Mesothelial cell of epicardium (in vitro differentiated cells): ENCODE measurements around the gene VPS35. TPM values are rescaled to one million over a fixed set of nuclear protein-coding genes. Genes with fewer than 3 reads are reported as not detected.
A peak's percentile ranks its signal among the peaks of the same experiment; 100 is the strongest.

Experiments
- DNase-seq, 2 experiments: peaks; one replicate each; pipeline ENCODE4 v3.0.0; 2021; ENCODE audit warnings: low spot score in 2 of 2; ENCODE audit not compliant: unreplicated experiment in 2 of 2
- H3K27ac Mint-ChIP-seq: 2 replicates; pipeline ENCODE4 v1.8.0; 2021; ENCODE audit warnings: mixed read lengths
- H3K27me3 Mint-ChIP-seq: 2 replicates; pipeline ENCODE4 v1.8.0; 2021; ENCODE audit warnings: low read depth, mixed read lengths
- H3K36me3 Mint-ChIP-seq: 2 replicates; pipeline ENCODE4 v1.8.0; 2021; ENCODE audit warnings: mixed read lengths
- H3K4me1 Mint-ChIP-seq: 2 replicates; pipeline ENCODE4 v1.8.0; 2021; ENCODE audit warnings: mixed read lengths
- H3K4me3 Mint-ChIP-seq: 2 replicates; pipeline ENCODE4 v1.8.0; 2021; ENCODE audit warnings: mild to moderate bottlenecking, moderate library complexity, mixed read lengths
- H3K9me3 Mint-ChIP-seq: 2 replicates; pipeline ENCODE4 v1.8.0; 2021; ENCODE audit warnings: mixed read lengths
- total RNA-seq: library from RNA; stranded (reverse); gene quantifications from 3 replicates; pipeline ENCODE4 v1.2.1, GENCODE V29; 2021
- TF ChIP-seq, protein P1 (sequence below): fragments of 200-600 bp; sonication (generic); IDR thresholded peaks from one replicate; pipeline ENCODE4 v1.5.0; 2021; ENCODE audit warnings: antibody characterized with exemption; ENCODE audit not compliant: unreplicated experiment

Gene VPS35
- total RNA-seq, 1 donor from 2014 or later: 115 TPM

DNA sequence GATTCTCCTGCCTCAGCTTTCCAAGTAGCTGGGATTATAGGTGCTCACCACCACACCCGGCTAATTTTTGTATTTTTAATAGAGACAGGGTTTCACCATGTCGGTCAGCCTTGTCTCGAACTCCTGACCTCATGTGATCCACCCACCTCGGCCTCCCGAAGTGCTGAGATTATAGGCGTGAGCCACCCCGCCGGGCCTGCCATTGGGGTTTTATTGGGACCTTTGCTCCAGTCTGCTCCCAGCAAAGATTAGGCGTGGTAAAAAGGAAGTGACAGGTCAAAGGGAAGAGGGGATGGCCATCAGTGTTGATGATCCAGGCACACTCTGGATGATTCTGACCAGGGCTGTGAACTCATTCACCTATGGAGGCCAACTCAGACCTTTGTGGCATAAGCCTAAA lies 38.7 kb upstream of the VPS35 start:
- TF ChIP-seq, protein P1, sequence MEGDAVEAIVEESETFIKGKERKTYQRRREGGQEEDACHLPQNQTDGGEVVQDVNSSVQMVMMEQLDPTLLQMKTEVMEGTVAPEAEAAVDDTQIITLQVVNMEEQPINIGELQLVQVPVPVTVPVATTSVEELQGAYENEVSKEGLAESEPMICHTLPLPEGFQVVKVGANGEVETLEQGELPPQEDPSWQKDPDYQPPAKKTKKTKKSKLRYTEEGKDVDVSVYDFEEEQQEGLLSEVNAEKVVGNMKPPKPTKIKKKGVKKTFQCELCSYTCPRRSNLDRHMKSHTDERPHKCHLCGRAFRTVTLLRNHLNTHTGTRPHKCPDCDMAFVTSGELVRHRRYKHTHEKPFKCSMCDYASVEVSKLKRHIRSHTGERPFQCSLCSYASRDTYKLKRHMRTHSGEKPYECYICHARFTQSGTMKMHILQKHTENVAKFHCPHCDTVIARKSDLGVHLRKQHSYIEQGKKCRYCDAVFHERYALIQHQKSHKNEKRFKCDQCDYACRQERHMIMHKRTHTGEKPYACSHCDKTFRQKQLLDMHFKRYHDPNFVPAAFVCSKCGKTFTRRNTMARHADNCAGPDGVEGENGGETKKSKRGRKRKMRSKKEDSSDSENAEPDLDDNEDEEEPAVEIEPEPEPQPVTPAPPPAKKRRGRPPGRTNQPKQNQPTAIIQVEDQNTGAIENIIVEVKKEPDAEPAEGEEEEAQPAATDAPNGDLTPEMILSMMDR: no peak
- no peak overlapping the region for H3K27ac Mint-ChIP-seq
- H3K4me1 Mint-ChIP-seq: no peaks in the 10 kb centered on the region
- no peak overlapping the region for H3K4me3 Mint-ChIP-seq
- H3K27me3 Mint-ChIP-seq: no peaks in the 10 kb centered on the region
- H3K36me3 Mint-ChIP-seq: peaks cover 11% of the 10 kb centered on the region
- DNase-seq: no peak
- H3K9me3 Mint-ChIP-seq: peaks cover 14% of the 10 kb centered on the region

DNA sequence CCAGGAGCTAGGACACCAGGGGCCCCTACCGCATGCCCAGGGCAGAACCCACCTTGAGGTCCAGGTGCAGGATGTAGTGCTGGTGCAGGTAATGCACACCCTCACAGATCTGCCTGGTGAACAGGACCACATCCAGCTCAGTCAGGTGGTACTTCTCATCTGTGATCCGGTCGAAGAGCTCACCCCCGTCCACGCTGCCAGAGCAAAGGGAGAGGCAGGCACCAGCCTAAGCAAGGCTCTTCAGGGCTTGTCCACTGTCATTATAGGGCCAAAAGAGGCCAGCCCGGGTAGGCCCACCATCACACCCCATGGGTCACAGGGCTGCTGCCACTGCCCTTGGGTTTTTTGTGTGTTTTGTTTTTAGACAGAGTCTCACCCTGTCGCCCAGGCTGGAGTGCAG lies 38.2 kb upstream of the VPS35 start:
- Mint-ChIP-seq H3K27ac (no peak overlapping the region), H3K9me3 (peaks cover 14% of the 10 kb centered on the region), H3K4me3 (no peak overlapping the region), H3K36me3 (peaks cover 11% of the 10 kb centered on the region), H3K27me3 (no peaks in the 10 kb centered on the region), H3K4me1 (no peaks in the 10 kb centered on the region)
- TF ChIP-seq, protein P1: no peak
- DNase-seq: no peak

DNA sequence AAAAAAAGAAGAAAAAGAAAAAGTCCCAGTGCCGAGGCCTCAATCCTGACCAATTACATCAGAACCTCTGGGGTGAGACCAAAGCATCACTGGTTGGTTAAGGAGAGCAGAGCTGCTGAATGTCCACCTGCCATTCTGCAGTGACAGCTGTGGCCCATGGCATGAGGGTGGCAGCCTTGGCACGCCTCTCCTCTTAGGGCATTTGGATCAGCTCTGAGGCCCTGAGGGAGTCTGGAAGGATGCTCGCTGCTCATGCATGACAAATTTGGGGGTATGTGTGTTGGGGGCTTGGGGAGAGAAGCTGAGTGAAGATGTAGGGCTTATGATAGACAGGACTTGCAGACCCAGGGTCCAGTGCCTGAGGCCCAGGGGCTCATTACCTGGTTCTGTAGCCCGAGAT lies 32.9 kb upstream of the VPS35 start:
- peaks cover 14% of the 10 kb centered on the region for H3K9me3 Mint-ChIP-seq
- no peaks in the 10 kb centered on the region for H3K27me3 Mint-ChIP-seq
- H3K4me1 Mint-ChIP-seq: no peaks in the 10 kb centered on the region
- peaks cover 10% of the 10 kb centered on the region for H3K36me3 Mint-ChIP-seq
- TF ChIP-seq, protein P1: no peak
- DNase-seq: no peak
- no peak overlapping the region for H3K27ac Mint-ChIP-seq
- no peak overlapping the region for H3K4me3 Mint-ChIP-seq

- H3K4me1 Mint-ChIP-seq: no peaks in the 10 kb centered on the region
- peaks cover 6% of the 10 kb centered on the region for H3K36me3 Mint-ChIP-seq
- no peaks in the 10 kb centered on the region for H3K27me3 Mint-ChIP-seq
- TF ChIP-seq, protein P1: no peak
- no peak overlapping the region for H3K27ac Mint-ChIP-seq
- H3K9me3 Mint-ChIP-seq: peaks cover 10% of the 10 kb centered on the region
- DNase-seq: peak in 1 of 2 experiments; percentile 20
- no peak overlapping the region for H3K4me3 Mint-ChIP-seq
Measured at GRCh38 chr16:46720619-46721018, 31.6 kb upstream of the VPS35 start.

- no peaks in the 10 kb centered on the region for H3K27me3 Mint-ChIP-seq
- no peak overlapping the region for H3K27ac Mint-ChIP-seq
- TF ChIP-seq, protein P1: no peak
- no peak overlapping the region for H3K4me3 Mint-ChIP-seq
- no peaks in the 10 kb centered on the region for H3K4me1 Mint-ChIP-seq
- peaks cover under 1% of the 10 kb centered on the region for H3K36me3 Mint-ChIP-seq
- H3K9me3 Mint-ChIP-seq: peaks cover 6% of the 10 kb centered on the region
- no peak for DNase-seq
Measured at GRCh38 chr16:46719528-46719927, 30.6 kb upstream of the VPS35 start.

- Mint-ChIP-seq H3K4me1 (peaks cover 3% of the 10 kb centered on the region), H3K27ac (no peak overlapping the region), H3K27me3 (no peaks in the 10 kb centered on the region), H3K36me3 (no peaks in the 10 kb centered on the region), H3K4me3 (no peak overlapping the region), H3K9me3 (peaks cover 4% of the 10 kb centered on the region)
- TF ChIP-seq, protein P1: no peak
- DNase-seq: peak in 1 of 2 experiments; percentile 28
Measured at GRCh38 chr16:46718214-46718613, 29.2 kb upstream of the VPS35 start.
